Cardiac fibroblast (primary cell): Measurements from ENCODE around the gene CNGB1.

ENCODE experiments used
- DNase-seq, 2 donors: peaks; one replicate each; pipeline versions ENCODE4 v3.0.0 to v3.0.0-alpha.2; 2010; ENCODE audit warnings: low read depth in 2 of 2
- H3K4me3 ChIP-seq, 2 donors: replicated peaks in 1 of 2; 1 replicate in 1 of 2; 2 replicates in 1 of 2; pipeline ENCODE4 v1.5.1; 2011; ENCODE audit warnings: low read depth in 2 of 2, low read length in 2 of 2, mild to moderate bottlenecking in 2 of 2, moderate library complexity in 1 of 2
- CTCF ChIP-seq: IDR thresholded peaks from one replicate; pipeline ENCODE4 v1.5.1; 2011; ENCODE audit warnings: low read depth, mild to moderate bottlenecking, low read length, inconsistent platforms

CNGB1 gene

DNA sequence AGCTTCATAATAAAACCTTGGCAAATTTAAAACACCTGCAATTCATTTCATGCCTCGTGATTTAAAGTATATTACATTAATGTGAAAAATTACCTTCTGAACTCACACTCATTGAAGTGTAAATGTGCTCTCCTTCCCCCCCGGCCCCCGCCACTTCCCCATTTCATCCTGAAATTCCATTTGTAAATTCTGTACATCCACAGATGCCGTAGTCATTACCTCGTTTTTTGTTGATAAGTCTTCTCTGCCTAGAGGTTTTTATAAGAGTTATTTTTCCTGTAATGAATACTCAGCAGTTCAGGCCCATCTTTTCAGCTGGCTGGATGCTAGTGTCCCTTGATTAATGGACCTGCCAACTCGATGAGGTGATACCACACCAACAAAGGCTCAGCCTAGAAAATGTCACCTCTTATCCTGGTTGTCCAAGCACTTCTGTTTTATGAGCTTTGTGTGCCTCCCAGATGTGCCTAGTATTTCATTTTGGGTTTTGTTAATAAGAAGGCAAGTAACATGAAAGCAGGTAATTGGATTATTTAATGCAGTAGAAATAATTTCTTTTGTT lies 103.8 kb downstream of the CNGB1 start:
- H3K4me3 ChIP-seq: no peak overlapping the region

DNA sequence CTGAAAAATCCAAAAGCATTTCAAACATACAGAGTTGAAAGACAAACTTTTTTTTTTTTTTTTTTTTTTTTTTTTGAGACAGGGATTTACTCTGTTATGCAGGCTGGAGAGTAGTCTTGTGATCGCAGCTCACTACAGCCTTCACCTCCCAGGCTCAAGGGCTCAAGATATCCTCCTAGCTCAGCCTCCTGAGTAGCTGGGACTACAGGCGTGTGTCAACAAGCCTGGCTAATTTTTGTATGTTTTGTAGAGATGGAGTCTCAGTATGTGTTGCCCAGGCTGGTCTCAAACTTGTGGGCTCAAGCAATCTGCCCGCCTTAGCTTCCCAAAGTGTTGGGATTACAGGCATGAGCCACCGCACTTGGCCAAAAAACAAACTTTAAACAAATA lies 104.4 kb downstream of the CNGB1 start:
- DNase-seq: no peak
- no peak for TF ChIP-seq CTCF
- H3K4me3 ChIP-seq: no peak overlapping the region

More for the DNA sequence above, 103.8 kb downstream of the CNGB1 start:
- DNase-seq: no peak
- TF ChIP-seq CTCF: no peak

DNA sequence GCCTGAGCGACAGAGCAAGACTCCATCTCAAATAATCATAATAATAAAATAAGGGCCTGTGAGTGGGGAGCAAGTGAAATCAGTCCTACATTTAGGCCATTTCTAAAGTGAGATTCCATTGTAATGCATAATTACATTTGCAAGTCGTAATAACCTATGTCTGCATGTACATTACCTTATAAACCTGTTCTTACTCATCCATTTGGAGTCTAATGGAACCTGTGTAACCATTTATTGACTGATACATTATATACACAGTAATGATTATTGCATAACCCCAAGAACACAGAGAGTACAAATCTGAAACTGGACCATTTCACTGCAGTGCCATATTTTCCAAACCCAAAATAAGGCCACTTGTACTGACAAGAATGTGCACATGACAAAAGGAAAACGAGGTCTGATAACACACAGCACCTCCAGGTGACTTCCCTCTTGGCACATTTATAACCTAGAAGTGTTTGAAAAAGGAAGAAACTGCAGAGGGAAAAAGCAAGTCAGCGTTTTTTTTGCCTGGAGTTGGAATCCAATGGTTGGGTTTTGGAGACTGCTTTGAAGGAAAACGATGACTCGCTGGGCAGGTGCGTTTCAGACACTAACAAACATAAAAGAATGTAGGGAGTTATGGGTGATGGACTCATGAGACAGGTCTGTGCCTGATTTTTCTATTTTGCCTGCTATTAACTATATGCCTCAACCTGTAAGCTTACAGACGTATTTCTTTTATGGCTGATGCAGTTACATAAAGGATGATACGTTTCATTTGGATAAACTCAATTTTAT lies 105.0 kb downstream of the CNGB1 start:
- H3K4me3 ChIP-seq: no peak overlapping the region
- no peak for DNase-seq
- TF ChIP-seq CTCF: no peak

DNA sequence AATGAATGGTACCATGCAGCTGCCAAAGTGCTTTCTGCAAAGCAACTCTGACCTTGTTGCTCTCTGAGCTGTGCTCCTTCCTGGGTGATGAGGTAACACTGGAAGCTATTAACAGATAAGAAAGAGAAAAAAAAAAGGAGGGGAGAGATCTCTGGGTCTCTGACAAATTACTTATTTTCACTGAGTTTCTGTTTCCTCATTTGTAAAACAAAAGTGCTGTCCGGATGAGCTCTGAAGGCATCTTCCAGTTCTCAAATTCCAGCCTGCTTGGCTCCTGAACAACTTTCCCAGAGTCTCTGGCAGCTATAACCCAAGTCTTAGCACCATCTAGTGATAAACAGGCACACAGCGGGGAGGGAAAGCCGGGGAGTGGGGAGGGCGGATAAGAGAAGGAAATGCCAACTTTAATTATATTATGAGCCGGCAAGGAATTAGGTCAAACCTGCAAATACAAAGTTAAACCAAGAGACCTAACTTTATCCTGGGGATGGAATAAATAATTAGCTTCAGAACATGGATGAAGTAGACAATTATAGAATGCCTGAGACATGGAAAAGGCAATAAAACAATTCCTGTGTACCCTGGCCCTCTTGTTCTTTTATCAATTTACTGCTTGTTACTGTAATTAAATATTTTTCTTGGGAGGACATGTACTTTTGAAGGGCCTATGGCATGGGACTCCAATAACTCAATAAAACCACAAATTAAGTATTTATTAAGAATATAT lies 107.3 kb downstream of the CNGB1 start:
- DNase-seq: peak; percentile 83 to 89
- H3K4me3 ChIP-seq: no peak overlapping the region
- peak; percentile 63 for TF ChIP-seq CTCF

- no peak for DNase-seq
- H3K4me3 ChIP-seq: no peak overlapping the region
Observed at GRCh38 chr16:57862698-57863433, 108.1 kb downstream of the CNGB1 start.

More at GRCh38 chr16:57862698-57863433, 108.1 kb downstream of the CNGB1 start:
- TF ChIP-seq CTCF: no peak
